NCI-H1092 treated with DMSO at 0.1 percent for 48 hours (cell line): ENCODE measurements around the gene CDCA7.
"Not testable (repeated sequence)": the region's sequence is repeated elsewhere in the genome, so short reads cannot be mapped to it uniquely, and the experiment has no call there.

Experiments
- DNase-seq: peaks from one replicate; lab custom pipeline; 2025; lab: John Stamatoyannopoulos, UW

The CDCA7 gene

GRCh38 chr2:173404841-173405750, 50.4 kb downstream of the CDCA7 start:
- no peak for DNase-seq

- no peak for DNase-seq
Measured at GRCh38 chr2:173407176-173407575, 52.5 kb downstream of the CDCA7 start.

- no peak for DNase-seq
Measured at GRCh38 chr2:173407646-173408045, 53.0 kb downstream of the CDCA7 start.

- no peak for DNase-seq
Measured at GRCh38 chr2:173410579-173410978, 55.9 kb downstream of the CDCA7 start.

GRCh38 chr2:173412628-173413027, 58.0 kb downstream of the CDCA7 start:
- DNase-seq = no peak

GRCh38 chr2:173414823-173415322, 60.2 kb downstream of the CDCA7 start:
- no peak for DNase-seq

- no peak for DNase-seq
Measured at GRCh38 chr2:173415431-173416381, 61.0 kb downstream of the CDCA7 start.

GRCh38 chr2:173416415-173417152, 61.9 kb downstream of the CDCA7 start:
- not testable (repeated sequence) for DNase-seq

GRCh38 chr2:173417341-173417740, 62.7 kb downstream of the CDCA7 start:
- DNase-seq = no peak

- no peak for DNase-seq
Measured at GRCh38 chr2:173417802-173418201, 63.1 kb downstream of the CDCA7 start.
